ENCODE results near the gene GP9.
"Not testable (repeated sequence)": the region's sequence is repeated elsewhere in the genome, so short reads cannot be mapped to it uniquely, and the experiment has no call there.

GP9 gene

GRCh38 chr3:129050556-129051295, 9.9 kb upstream of the GP9 start:
- DNase-seq (ENCODE audit: low read depth in 2 of 2) = no peak

GRCh38 chr3:129051871-129052340, 8.7 kb upstream of the GP9 start:
- DNase-seq (ENCODE audit: low read depth in 2 of 2) = no peak

DNA sequence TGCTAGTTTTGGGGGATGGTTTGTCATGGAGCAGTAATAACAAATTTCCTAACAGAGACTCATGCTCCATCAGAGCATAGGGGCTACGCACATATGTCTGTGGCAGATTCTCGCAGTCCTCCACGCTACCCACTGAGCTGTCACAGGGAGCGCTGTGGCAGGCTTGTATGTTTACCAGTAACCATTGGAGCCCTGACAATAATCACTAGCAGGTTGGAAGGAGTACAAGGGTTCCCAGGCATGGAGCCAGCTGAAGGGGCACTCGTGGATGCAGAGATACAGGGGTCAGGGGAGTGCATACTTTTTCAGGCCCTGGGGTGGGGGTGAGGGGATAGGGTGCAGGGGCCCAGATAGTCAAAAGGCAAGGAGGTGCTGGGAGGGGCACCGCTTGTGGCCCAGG, 7.9 kb upstream of the GP9 start:
- no peak for DNase-seq (ENCODE audit: low read depth in 2 of 2)

DNA sequence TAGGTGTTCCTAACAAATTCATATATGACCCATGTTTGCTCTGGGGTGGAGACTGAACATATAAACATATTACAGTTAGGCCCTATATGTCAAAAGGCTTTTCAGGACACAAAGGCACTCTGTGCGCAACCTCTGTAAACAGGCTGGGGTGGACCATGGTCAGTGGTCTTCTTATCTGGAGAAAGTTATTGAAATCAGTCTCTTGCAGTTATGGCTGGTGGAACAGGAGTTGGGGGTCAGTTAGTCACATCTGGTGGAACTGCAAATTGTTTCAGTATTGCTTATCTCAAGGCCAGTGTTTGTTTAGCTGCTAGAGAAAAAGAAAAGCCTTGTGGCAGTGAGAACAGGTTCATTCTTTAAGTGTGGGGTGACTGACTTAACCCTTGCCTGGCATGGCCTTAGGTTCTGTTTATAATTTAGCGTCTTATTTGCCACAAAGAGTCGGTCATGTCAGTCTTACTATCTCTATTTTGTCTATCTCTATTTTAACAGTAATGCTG, 5.9 kb upstream of the GP9 start:
- DNase-seq (ENCODE audit: low read depth in 2 of 2) = no peak

DNA sequence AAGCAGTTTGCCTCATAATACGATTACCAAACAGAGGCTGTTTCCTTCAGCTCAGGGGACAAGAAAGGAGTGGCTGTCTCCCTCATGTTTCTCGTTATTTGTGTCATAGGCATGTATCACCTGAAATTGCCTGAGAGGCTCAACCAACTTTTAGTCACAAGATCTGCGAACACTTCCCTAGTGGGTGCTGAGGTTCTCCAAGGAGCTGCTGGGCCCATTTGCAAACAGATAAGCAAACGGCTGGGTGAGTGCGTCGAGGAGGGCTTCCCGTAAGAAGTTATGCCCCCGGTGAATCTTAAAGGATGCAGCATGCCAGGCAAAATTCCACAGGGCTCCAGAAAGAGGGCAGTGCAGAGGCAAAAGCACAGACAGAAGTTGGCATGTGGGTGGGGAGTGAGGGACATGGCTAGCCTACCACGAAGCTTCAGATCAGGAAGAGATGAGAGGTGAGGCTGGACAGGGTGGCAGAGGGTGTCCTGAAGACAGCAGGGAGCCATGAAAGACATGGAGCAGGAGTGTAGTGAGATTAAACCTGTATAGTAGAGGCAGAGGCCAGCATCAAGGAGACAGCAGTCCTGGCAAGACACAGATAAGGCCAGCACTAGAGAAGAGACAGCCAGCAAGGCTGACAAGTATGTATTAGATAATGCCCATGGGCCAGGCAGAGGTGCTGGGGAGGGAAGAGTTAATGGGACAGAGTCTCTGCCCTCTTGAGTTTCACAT, 4.0 kb upstream of the GP9 start:
- no peak for DNase-seq (ENCODE audit: low read depth in 2 of 2)

GRCh38 chr3:129057249-129057648, 3.3 kb upstream of the GP9 start:
- DNase-seq (ENCODE audit: low read depth in 2 of 2) = no peak

DNA sequence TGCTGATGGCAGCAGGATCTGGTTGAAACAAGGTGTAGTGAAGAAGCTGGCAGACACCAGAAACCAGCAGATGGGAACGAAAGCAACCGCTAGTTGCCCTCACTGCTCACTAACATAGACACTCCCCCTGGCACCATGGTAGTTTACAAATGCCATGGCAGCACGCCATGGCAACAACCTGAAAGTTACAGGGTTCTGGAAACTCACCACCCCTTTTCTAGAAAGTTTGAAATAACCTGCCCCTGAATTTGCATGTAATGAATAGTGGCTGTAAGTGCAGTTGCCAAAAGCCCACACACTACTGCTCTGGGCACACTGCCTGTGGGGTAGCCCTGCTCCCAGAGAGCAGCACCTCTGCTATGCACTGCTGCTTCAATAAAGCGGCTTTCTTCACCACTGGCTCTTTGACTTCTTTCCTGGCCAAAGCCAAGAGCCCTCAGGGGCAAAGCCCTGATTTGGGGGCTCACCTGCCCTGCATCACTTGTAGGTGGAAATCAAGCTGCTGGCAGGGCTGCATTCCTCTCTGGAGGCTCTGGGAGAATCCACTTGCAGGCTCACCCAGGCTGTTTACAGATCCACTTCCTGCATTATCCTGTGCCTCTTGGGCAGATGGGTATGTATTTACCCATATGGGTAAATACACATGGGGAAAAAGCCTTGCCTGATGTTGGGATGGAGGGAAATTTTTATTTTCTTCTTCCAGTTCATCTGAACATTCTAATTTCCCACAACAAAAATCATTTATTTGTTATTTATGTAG, 2.0 kb upstream of the GP9 start:
- no peak for DNase-seq (ENCODE audit: low read depth in 2 of 2)

GRCh38 chr3:129059311-129059958, 1.1 kb upstream of the GP9 start:
- DNase-seq (ENCODE audit: low read depth in 2 of 2) = no peak

- no peak for DNase-seq (ENCODE audit: low read depth in 2 of 2)
These were observed 676 bp downstream of the GP9 start for GRCh38 chr3:129061023-129061887.

- DNase-seq (ENCODE audit: low read depth in 2 of 2) = no peak
These were observed 1.6 kb downstream of the GP9 start for GRCh38 chr3:129061888-129062834.

GRCh38 chr3:129063091-129063640, 2.6 kb downstream of the GP9 start:
- no peak for DNase-seq (ENCODE audit: low read depth in 2 of 2)

GRCh38 chr3:129063841-129064482, 3.4 kb downstream of the GP9 start:
- no peak for DNase-seq (ENCODE audit: low read depth in 2 of 2)

- no peak for DNase-seq (ENCODE audit: low read depth in 2 of 2)
These were observed 4.6 kb downstream of the GP9 start for GRCh38 chr3:129065016-129065719.

DNA sequence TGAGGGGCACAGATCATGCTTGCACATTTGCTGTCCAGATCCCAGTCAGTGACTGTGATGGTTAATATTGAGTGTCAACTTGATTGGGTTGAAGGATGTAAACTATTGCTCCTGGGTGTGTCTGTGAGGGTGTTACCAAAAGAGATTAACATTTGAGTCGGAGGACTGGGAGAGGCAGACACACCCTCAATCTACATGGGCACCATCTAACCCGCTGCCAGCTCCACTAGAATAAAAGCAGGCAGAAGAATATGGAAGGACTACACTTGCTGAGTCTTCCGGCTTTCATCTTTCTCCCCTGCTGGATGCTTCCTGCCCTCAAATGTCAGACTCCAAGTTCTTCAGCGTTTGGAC, 5.1 kb downstream of the GP9 start:
- no peak for DNase-seq (ENCODE audit: low read depth in 2 of 2)

GRCh38 chr3:129067719-129068118, 7.1 kb downstream of the GP9 start:
- DNase-seq (ENCODE audit: low read depth in 2 of 2) = not testable (repeated sequence)

DNA sequence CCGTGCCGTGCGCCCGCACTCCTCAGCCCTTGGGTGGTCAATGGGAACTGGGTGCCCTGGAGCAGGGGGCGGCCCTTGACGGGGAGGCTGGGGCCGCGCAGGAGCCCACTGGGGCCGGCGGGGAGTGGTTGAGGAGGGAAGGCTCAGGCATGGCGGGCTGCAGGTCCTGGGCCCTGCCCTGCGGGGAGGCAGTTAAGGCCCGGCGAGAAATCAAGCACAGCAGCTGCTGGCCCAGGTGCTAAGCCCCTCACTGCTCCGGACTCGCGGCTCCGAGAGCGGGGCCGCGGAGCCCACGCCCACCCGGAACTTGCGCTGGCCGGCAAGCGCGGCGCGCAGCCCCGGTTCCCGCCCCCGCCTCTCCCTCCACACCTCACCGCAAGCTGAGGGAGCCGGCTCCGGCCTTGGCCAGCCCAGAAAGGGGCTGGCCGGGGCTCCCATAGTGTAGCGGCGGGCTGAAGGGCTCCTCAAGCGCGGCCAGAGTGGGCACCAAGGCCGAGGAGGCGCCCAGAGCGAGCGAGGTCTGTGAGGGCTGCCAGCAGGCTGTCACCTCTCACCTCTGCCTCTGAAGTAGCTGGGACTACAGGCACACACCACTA, 7.8 kb downstream of the GP9 start:
- DNase-seq (ENCODE audit: low read depth in 2 of 2) = no peak

GRCh38 chr3:129069313-129070085, 8.9 kb downstream of the GP9 start:
- not testable (repeated sequence) for DNase-seq (ENCODE audit: low read depth in 2 of 2)
